ENCODE data around the gene EPB41.
"Not testable (repeated sequence)": the region's sequence is repeated elsewhere in the genome, so short reads cannot be mapped to it uniquely, and the experiment has no call there.

Gene EPB41

GRCh38 chr1:28950449-28950848 lies 36.1 kb downstream of the EPB41 start:
- DNase-seq (ENCODE audit: extremely low spot score), result no peak
- CTCF ChIA-PET, result no interaction called here
- POLR2A ChIA-PET, result no interaction called here
- TF ChIP-seq PKNOX1 (IDR thresholded peaks at IDR 0.05) (no peak), SP1 (IDR thresholded peaks at IDR 0.05) (no peak), BHLHE40 (IDR thresholded peaks at IDR 0.05; ENCODE audit: borderline replicate concordance) (no peak), CTBP1 (IDR thresholded peaks at IDR 0.05; ENCODE audit: borderline replicate concordance) (no peak), FOXA1 (IDR thresholded peaks at IDR 0.05) (no peak), FOXK2 (IDR thresholded peaks at IDR 0.05) (no peak), L3MBTL2 (conservative IDR thresholded peaks at IDR 0.05) (no peak), ZNF384 (IDR thresholded peaks at IDR 0.05) (no peak), SUZ12 (IDR thresholded peaks at IDR 0.05) (no peak), HDGF (IDR thresholded peaks at IDR 0.05; ENCODE audit: borderline replicate concordance) (no peak), ELF4 (IDR thresholded peaks at IDR 0.05) (no peak), ARNT (IDR thresholded peaks at IDR 0.05) (no peak), FOXM1 (IDR thresholded peaks at IDR 0.05; ENCODE audit: borderline replicate concordance) (no peak), LEF1 (IDR thresholded peaks at IDR 0.05; ENCODE audit: borderline replicate concordance) (no peak), TARDBP (IDR thresholded peaks at IDR 0.05) (no peak), NFRKB (IDR thresholded peaks at IDR 0.05) (no peak)

GRCh38 chr1:28954126-28954726 lies 39.9 kb downstream of the EPB41 start:
- POLR2A ChIA-PET, result no interaction called here
- no peak for DNase-seq (ENCODE audit: extremely low spot score)
- no peak for TF ChIP-seq ARNT (IDR thresholded peaks at IDR 0.05)
- CTCF ChIA-PET, result no interaction called here

GRCh38 chr1:28956038-28956464 lies 41.7 kb downstream of the EPB41 start:
- CTCF ChIA-PET, result no interaction called here
- DNase-seq (ENCODE audit: extremely low spot score), result no peak
- POLR2A ChIA-PET, result interaction anchor here (1.3 kb wide), 1 partner anchor 41 kb away, joined by 5 read pairs; the partner anchor contains the start of gene EPB41
- no peak for TF ChIP-seq HDGF (IDR thresholded peaks at IDR 0.05; ENCODE audit: borderline replicate concordance)
- TF ChIP-seq PKNOX1 (IDR thresholded peaks at IDR 0.05), result no peak
- no peak for TF ChIP-seq CTBP1 (IDR thresholded peaks at IDR 0.05; ENCODE audit: borderline replicate concordance)
- TF ChIP-seq LEF1 (IDR thresholded peaks at IDR 0.05; ENCODE audit: borderline replicate concordance), result no peak
- no peak for TF ChIP-seq FOXM1 (IDR thresholded peaks at IDR 0.05; ENCODE audit: borderline replicate concordance)
- no peak for TF ChIP-seq FOXK2 (IDR thresholded peaks at IDR 0.05)
- no peak for TF ChIP-seq TARDBP (IDR thresholded peaks at IDR 0.05)
- no peak for TF ChIP-seq SUZ12 (IDR thresholded peaks at IDR 0.05)

GRCh38 chr1:28962114-28962831 lies 47.9 kb downstream of the EPB41 start:
- DNase-seq (ENCODE audit: extremely low spot score); POLR2A ChIA-PET: not testable (repeated sequence)
- CTCF ChIA-PET, result interaction anchor here (0.6 kb wide), 1 partner anchor 43 kb away, joined by 3 read pairs; no protein-coding TSS in a partner anchor

GRCh38 chr1:28965271-28965870 lies 51.0 kb downstream of the EPB41 start:
- ChIA-PET POLR2A (no interaction called here), CTCF (interaction anchor here (1.1 kb wide), 1 partner anchor 8 kb away, joined by 3 read pairs; no protein-coding TSS in a partner anchor)

More at GRCh38 chr1:28965271-28965870, 51.0 kb downstream of the EPB41 start:
- TF ChIP-seq SP1 (IDR thresholded peaks at IDR 0.05) (no peak), ZNF384 (IDR thresholded peaks at IDR 0.05) (no peak), ARNT (IDR thresholded peaks at IDR 0.05) (no peak), LEF1 (IDR thresholded peaks at IDR 0.05; ENCODE audit: borderline replicate concordance) (no peak), BHLHE40 (IDR thresholded peaks at IDR 0.05; ENCODE audit: borderline replicate concordance) (no peak), L3MBTL2 (conservative IDR thresholded peaks at IDR 0.05) (no peak), SUZ12 (IDR thresholded peaks at IDR 0.05) (no peak), HDGF (IDR thresholded peaks at IDR 0.05; ENCODE audit: borderline replicate concordance) (no peak), TARDBP (IDR thresholded peaks at IDR 0.05) (no peak), FOXA1 (IDR thresholded peaks at IDR 0.05) (no peak), NFRKB (IDR thresholded peaks at IDR 0.05) (no peak), ELF4 (IDR thresholded peaks at IDR 0.05) (no peak), PKNOX1 (IDR thresholded peaks at IDR 0.05) (no peak), FOXM1 (IDR thresholded peaks at IDR 0.05; ENCODE audit: borderline replicate concordance) (no peak), CTBP1 (IDR thresholded peaks at IDR 0.05; ENCODE audit: borderline replicate concordance) (no peak), FOXK2 (IDR thresholded peaks at IDR 0.05) (no peak)
- no peak for DNase-seq (ENCODE audit: extremely low spot score)
